Activated T-helper 9 cell treated with anti-CD3 and anti-CD28 coated beads, Interleukin-2, amount 50 U/mL, for 16 hours (primary cell): Measurements from ENCODE around the gene WDR74.
A peak's percentile ranks its signal among the peaks of the same experiment; 100 is the strongest.
"Not testable (repeated sequence)": the region's sequence is repeated elsewhere in the genome, so short reads cannot be mapped to it uniquely, and the experiment has no call there.

Experiments
- DNase-seq: peaks from one replicate; pipeline ENCODE4 v3.0.0-alpha.2; 2020; ENCODE audit warnings: low read depth

Gene WDR74

GRCh38 chr11:62839050-62839945 is at the start of gene WDR74:
TSS of gene WDR74 (minus strand) at chr11:62839590. CDS start at chr11:62839570, 20 bp downstream.
- DNase-seq = peak; percentile 89

GRCh38 chr11:62889126-62889483 is 49.7 kb upstream of the WDR74 start:
- DNase-seq = no peak

GRCh38 chr11:62888406-62888805 is 49.0 kb upstream of the WDR74 start:
- DNase-seq = no peak

GRCh38 chr11:62885137-62885750 is 45.9 kb upstream of the WDR74 start:
- DNase-seq = no peak

GRCh38 chr11:62883673-62884072 is 44.3 kb upstream of the WDR74 start:
- DNase-seq = no peak

GRCh38 chr11:62882788-62883501 is 43.6 kb upstream of the WDR74 start:
- no peak for DNase-seq

GRCh38 chr11:62882431-62882749 is 43.0 kb upstream of the WDR74 start:
- no peak for DNase-seq

GRCh38 chr11:62881579-62882430 is 42.4 kb upstream of the WDR74 start:
- DNase-seq = peak; percentile 93

GRCh38 chr11:62880803-62881578 is 41.6 kb upstream of the WDR74 start, which contains the start of gene SLC3A2:
TSS of gene SLC3A2 (plus strand) at chr11:62880896. CDS start at chr11:62881024, 128 bp downstream.
- peak; percentile 87 for DNase-seq

GRCh38 chr11:62880231-62880802 is 40.9 kb upstream of the WDR74 start:
- DNase-seq = peak; percentile 19

- DNase-seq = no peak
These were observed 40.0 kb upstream of the WDR74 start for GRCh38 chr11:62879235-62879978.

GRCh38 chr11:62876712-62877111 is 37.3 kb upstream of the WDR74 start:
- no peak for DNase-seq

- no peak for DNase-seq
These were observed 36.5 kb upstream of the WDR74 start for GRCh38 chr11:62875698-62876478.

GRCh38 chr11:62874851-62875250 is 35.5 kb upstream of the WDR74 start:
- no peak for DNase-seq

GRCh38 chr11:62865635-62866034 is 26.2 kb upstream of the WDR74 start:
- DNase-seq = no peak

GRCh38 chr11:62863687-62864335 is 24.4 kb upstream of the WDR74 start:
- no peak for DNase-seq

- DNase-seq = not testable (repeated sequence)
These were observed 22.3 kb upstream of the WDR74 start for GRCh38 chr11:62861564-62862192.
